ENCODE measurements around the gene MERTK. TPM values are rescaled to one million over a fixed set of nuclear protein-coding genes. Genes with fewer than 3 reads are reported as not detected.

The MERTK gene
- total and polyA plus RNA-seq, 2 of the 13 experiments (the other 11 are each of a cell fraction or from before 2014, with no cell fraction given) = 37.3 to 44.7 TPM

DNA sequence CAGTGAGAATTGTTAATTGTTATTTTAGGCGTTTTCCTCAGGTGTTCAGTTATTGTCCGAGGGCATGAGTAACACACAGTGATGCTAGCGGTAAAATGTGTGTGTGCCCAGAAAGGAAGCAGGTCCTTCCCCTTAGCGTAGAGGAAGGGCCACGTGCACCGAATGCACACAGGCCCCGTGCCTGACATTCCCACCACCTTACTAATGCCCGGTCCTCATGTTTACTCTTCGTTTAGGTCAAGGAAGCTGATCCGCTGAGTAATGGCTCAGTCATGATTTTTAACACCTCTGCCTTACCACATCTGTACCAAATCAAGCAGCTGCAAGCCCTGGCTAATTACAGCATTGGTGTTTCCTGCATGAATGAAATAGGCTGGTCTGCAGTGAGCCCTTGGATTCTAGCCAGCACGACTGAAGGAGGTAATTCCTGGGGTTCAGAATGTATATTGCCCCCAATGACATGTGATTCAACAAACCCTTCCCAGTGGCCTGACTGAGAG is 76.7 kb downstream of the MERTK start (continued):
- TF ChIP-seq PHF8 (CRISPR knock-in tag; IDR thresholded peaks at IDR 0.05) (no peak), JUND (CRISPR knock-in tag; IDR thresholded peaks at IDR 0.05) (0 out of 2 replicates have a peak, but pooled peaks have one; percentile 64), TOE1 (CRISPR knock-in tag; IDR thresholded peaks at IDR 0.05) (no peak), HNRNPLL (IDR thresholded peaks at IDR 0.05; ENCODE audit: low read depth, low read length, poor library complexity, severe bottlenecking) (no peak), HDAC1 (CRISPR knock-in tag; IDR thresholded peaks at IDR 0.05) (no peak), ZNF138 (CRISPR knock-in tag; IDR thresholded peaks at IDR 0.05; ENCODE audit: low read depth) (peak; percentile 42; the same call in 1 of the 2 replicates), EP300 (IDR thresholded peaks at IDR 0.05; ENCODE audit: low read depth in 2 of 2, low read length in 2 of 2) (peak in 1 of 2 experiments; percentile 58; a peak in 2 of 4 replicates), EP300 (CRISPR knock-in tag; IDR thresholded peaks at IDR 0.05; ENCODE audit: borderline replicate concordance) (peak; percentile 92), KLF13 (CRISPR knock-in tag; IDR thresholded peaks at IDR 0.05) (no peak), KDM3A (CRISPR knock-in tag; IDR thresholded peaks at IDR 0.05; ENCODE audit: low read depth) (no peak), ZNF678 (CRISPR knock-in tag; IDR thresholded peaks at IDR 0.05) (no peak), KLF9 (CRISPR knock-in tag; IDR thresholded peaks at IDR 0.05; ENCODE audit: low read depth) (no peak), RBM39 (IDR thresholded peaks at IDR 0.05; ENCODE audit: low read depth, low read length, poor library complexity, severe bottlenecking) (no peak)
- TF ChIP-seq, protein P1, sequence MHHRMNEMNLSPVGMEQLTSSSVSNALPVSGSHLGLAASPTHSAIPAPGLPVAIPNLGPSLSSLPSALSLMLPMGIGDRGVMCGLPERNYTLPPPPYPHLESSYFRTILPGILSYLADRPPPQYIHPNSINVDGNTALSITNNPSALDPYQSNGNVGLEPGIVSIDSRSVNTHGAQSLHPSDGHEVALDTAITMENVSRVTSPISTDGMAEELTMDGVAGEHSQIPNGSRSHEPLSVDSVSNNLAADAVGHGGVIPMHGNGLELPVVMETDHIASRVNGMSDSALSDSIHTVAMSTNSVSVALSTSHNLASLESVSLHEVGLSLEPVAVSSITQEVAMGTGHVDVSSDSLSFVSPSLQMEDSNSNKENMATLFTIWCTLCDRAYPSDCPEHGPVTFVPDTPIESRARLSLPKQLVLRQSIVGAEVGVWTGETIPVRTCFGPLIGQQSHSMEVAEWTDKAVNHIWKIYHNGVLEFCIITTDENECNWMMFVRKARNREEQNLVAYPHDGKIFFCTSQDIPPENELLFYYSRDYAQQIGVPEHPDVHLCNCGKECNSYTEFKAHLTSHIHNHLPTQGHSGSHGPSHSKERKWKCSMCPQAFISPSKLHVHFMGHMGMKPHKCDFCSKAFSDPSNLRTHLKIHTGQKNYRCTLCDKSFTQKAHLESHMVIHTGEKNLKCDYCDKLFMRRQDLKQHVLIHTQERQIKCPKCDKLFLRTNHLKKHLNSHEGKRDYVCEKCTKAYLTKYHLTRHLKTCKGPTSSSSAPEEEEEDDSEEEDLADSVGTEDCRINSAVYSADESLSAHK (CRISPR knock-in tag; IDR thresholded peaks at IDR 0.05; ENCODE audit: borderline replicate concordance) = no peak
- TF ChIP-seq, protein P2, sequence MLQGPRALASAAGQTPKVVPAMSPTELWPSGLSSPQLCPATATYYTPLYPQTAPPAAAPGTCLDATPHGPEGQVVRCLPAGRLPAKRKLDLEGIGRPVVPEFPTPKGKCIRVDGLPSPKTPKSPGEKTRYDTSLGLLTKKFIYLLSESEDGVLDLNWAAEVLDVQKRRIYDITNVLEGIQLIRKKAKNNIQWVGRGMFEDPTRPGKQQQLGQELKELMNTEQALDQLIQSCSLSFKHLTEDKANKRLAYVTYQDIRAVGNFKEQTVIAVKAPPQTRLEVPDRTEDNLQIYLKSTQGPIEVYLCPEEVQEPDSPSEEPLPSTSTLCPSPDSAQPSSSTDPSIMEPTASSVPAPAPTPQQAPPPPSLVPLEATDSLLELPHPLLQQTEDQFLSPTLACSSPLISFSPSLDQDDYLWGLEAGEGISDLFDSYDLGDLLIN (CRISPR knock-in tag; IDR thresholded peaks at IDR 0.05; ENCODE audit: borderline replicate concordance) = no peak
- TF ChIP-seq, protein P3, sequence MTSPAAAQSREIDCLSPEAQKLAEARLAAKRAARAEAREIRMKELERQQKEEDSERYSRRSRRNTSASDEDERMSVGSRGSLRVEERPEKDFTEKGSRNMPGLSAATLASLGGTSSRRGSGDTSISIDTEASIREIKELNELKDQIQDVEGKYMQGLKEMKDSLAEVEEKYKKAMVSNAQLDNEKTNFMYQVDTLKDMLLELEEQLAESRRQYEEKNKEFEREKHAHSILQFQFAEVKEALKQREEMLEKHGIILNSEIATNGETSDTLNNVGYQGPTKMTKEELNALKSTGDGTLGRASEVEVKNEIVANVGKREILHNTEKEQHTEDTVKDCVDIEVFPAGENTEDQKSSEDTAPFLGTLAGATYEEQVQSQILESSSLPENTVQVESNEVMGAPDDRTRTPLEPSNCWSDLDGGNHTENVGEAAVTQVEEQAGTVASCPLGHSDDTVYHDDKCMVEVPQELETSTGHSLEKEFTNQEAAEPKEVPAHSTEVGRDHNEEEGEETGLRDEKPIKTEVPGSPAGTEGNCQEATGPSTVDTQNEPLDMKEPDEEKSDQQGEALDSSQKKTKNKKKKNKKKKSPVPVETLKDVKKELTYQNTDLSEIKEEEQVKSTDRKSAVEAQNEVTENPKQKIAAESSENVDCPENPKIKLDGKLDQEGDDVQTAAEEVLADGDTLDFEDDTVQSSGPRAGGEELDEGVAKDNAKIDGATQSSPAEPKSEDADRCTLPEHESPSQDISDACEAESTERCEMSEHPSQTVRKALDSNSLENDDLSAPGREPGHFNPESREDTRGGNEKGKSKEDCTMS (CRISPR knock-in tag; conservative IDR thresholded peaks at IDR 0.05) = no peak
- TF ChIP-seq, protein P4, sequence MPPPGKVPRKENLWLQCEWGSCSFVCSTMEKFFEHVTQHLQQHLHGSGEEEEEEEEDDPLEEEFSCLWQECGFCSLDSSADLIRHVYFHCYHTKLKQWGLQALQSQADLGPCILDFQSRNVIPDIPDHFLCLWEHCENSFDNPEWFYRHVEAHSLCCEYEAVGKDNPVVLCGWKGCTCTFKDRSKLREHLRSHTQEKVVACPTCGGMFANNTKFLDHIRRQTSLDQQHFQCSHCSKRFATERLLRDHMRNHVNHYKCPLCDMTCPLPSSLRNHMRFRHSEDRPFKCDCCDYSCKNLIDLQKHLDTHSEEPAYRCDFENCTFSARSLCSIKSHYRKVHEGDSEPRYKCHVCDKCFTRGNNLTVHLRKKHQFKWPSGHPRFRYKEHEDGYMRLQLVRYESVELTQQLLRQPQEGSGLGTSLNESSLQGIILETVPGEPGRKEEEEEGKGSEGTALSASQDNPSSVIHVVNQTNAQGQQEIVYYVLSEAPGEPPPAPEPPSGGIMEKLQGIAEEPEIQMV (CRISPR knock-in tag; IDR thresholded peaks at IDR 0.05; ENCODE audit: low read depth) = no peak
- TF ChIP-seq, protein P5, sequence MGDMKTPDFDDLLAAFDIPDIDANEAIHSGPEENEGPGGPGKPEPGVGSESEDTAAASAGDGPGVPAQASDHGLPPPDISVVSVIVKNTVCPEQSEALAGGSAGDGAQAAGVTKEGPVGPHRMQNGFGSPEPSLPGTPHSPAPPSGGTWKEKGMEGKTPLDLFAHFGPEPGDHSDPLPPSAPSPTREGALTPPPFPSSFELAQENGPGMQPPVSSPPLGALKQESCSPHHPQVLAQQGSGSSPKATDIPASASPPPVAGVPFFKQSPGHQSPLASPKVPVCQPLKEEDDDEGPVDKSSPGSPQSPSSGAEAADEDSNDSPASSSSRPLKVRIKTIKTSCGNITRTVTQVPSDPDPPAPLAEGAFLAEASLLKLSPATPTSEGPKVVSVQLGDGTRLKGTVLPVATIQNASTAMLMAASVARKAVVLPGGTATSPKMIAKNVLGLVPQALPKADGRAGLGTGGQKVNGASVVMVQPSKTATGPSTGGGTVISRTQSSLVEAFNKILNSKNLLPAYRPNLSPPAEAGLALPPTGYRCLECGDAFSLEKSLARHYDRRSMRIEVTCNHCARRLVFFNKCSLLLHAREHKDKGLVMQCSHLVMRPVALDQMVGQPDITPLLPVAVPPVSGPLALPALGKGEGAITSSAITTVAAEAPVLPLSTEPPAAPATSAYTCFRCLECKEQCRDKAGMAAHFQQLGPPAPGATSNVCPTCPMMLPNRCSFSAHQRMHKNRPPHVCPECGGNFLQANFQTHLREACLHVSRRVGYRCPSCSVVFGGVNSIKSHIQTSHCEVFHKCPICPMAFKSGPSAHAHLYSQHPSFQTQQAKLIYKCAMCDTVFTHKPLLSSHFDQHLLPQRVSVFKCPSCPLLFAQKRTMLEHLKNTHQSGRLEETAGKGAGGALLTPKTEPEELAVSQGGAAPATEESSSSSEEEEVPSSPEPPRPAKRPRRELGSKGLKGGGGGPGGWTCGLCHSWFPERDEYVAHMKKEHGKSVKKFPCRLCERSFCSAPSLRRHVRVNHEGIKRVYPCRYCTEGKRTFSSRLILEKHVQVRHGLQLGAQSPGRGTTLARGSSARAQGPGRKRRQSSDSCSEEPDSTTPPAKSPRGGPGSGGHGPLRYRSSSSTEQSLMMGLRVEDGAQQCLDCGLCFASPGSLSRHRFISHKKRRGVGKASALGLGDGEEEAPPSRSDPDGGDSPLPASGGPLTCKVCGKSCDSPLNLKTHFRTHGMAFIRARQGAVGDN (CRISPR knock-in tag; IDR thresholded peaks at IDR 0.05) = peak; percentile 42; the same call in 1 of the 2 replicates
